DMS53 (cell line): ENCODE results near the gene PRAMEF18.
"Not testable (repeated sequence)": the region's sequence is repeated elsewhere in the genome, so short reads cannot be mapped to it uniquely, and the experiment has no call there.

ENCODE experiments used
- DNase-seq: peaks from one replicate; lab custom pipeline; 2025; lab: John Stamatoyannopoulos, UW

The PRAMEF18 gene, protein sequence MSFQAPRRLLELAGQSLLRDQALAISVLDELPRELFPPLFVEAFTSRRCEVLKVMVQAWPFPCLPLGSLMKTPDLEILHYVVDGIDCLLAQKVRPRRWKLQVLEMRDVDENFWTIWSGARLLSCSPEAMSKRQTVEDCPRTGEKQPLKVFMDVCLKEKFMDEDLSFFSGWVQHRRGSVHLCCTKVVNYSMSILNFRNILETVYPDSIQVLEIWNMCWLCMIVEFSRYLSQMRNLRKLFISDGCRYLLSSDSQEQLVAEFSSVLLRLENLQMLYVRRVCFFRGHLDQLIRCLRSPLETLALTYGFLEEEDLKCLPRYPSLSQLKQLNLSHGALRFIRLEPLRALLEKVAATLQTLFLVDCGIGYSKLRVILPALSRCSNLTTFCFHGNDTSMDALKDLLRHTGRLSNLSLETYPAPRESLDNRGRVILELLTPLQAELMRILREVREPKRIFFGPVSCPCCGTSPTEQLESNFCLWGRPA

DNA sequence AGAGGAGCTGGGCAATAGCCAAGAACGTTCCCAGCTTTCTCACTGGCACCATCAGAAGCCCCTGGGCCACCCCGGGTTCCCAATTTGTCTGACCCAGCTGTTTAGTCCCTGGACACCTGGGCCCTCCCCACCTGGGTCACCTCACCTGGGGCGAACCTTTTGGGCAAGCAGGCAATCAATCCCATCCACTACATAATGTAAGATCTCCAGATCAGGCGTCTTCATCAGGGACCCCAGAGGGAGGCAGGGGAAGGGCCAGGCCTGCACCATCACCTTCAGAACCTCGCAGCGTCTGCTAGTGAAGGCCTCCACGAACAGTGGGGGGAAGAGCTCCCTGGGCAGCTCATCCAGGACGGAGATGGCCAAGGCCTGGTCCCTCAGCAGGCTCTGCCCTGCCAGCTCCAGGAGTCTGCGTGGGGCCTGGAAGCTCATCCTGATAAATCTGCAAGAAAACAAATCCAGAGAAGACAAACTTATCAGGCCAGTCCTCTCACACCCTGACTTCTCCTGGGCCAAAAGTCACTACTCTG, at the start of gene PRAMEF18:
Gene PRAMEF18, minus strand, starts transcription at position 480 of the 530 bp plus-strand sequence. Its CDS starts 48 bp downstream, at position 432.
- not testable (repeated sequence) for DNase-seq

DNA sequence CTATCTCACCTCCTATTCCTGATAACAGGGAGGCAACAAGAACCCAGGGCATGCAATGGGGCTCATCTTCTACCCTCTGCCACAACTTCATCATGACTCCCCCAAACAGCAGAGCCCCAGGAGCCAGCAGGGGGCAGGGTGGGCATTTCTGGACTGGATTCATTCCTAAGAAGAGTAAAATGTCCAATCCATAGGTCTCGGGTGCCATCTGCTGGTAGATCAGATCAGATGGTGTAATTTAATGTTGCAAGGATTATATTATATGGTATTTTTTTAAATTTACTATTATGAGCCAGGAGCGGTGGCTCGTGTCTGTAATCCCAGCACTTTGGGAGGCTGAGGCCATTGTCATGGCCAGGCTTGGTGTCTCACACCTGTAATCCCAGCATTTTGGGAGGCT, 39.2 kb upstream of the PRAMEF18 start:
- not testable (repeated sequence) for DNase-seq

DNA sequence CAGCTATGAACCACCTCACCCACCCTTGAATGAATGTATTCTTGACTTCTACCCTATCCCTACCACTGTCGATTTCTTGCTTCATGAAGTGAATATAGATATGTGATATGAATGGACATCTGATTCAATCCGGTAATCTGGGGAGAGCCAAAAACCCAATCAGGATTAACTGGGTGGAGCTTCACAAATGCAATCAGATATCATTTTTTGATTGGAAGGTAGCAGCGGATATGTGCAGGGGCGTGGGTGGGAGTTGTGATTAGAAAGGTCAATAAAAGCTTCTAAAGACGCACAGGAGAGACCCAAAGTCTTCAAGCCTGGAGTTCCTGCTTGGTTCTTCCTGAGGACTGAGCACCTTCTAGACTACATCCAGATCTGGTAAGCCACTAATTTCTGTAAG, 27.9 kb upstream of the PRAMEF18 start, which contains the start of gene PRAMEF5:
Gene PRAMEF5, plus strand, starts transcription at position 301 of the 400 bp plus-strand sequence. CDS start 5,071 bp downstream, outside the sequence.
- DNase-seq, result not testable (repeated sequence)

DNA sequence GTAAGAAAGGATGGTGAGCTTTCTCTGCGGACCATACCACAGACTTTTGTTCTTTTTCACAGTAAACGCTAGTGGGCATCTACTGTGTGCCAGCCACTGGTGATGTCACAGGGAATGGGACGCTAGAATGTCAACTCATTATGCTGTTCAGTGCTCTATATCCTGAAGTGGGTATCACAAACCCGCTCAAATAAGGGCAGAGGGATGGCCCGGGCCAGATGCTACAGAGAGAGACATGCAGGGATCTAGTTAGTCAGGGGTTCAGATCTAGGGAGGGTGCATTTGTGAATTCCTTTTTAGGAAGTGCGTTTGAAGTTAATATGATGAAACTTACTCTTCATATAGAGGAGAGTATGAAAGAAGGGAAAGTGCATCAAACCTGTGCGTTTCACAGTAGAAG, 21.2 kb upstream of the PRAMEF18 start:
- not testable (repeated sequence) for DNase-seq

DNA sequence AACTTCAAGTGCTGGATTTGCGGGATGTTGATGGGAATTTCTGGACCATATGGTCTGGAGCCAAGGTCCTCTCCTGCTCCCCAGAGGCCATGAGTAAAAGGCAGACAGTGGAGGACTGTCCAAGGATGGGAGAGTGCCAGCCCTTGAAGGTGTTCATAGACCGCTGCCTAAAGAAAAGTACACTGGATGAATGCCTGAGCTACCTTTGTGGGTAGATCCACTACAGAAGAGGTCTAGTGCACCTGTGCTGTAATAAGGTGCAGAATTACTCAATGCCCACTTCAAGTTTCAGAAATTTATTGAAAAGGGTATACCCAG, 20.6 kb upstream of the PRAMEF18 start:
- DNase-seq, result not testable (repeated sequence)

DNA sequence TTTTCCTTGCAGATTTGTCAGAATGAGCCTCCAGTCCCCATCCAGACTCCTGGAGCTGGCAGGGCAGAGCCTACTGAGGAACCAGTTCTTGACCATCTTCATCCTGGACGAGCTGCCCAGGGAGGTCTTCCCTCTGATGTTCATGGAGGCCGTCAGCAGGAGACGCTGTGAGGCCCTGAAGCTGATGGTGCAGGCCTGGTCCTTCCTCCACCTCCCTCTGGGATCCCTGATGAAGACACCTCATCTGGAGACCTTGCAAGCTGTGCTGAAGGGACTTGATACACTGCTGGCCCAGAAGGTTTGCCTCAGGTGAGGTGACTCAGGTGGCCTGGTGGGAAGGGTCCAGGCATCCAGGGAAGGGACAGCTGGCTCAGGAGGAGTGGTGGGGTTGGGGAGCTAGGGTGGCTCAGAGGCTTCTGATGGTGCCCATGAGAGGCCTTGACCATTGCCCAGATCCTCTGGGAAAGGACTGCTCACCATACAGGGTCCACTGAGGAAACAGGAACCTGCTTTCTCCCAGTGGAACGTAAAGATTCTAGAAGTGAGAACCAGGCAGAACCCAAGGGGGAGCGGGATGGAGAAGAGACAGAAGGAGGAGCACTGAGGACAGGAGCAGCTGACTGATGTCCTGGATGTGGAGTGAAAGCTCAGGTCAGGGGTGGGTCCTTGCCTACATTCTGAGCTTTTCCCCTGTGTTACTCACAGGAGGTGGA, 20.0 kb upstream of the PRAMEF18 start:
- DNase-seq, result not testable (repeated sequence)

DNA sequence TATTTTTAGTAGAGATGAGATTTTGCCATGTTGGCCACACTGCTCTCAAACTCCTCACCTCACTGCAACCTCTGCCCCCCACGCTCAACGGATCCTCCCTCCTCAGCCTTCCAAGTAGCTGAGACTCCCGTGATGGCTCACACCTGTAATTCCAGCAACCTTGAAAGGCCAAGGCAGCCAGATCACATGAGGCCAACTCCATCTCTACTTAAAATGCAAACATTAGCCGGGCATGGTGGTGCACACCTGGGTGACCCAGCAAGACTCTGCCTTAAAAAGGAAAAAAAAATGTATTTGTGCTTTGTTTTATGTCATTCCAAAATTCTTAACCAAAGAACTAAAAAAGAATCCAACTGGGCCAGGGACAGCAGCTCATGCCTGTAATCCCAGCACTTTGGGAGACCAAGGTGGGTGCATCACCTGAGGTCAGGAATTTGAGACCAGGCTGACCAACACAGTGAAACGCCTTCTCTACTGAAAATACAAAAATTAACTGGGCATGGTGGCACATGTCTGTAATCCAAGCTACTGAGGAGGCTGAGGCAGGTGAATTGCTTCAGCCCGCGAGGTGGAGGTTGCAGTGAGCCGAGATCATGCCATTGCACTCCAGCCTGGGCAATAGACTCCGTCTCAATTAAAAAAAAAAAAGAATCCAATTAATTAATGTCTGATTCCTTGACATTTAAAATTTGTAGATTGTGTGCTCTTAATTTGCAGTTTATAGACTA, 17.7 kb upstream of the PRAMEF18 start:
- not testable (repeated sequence) for DNase-seq

DNA sequence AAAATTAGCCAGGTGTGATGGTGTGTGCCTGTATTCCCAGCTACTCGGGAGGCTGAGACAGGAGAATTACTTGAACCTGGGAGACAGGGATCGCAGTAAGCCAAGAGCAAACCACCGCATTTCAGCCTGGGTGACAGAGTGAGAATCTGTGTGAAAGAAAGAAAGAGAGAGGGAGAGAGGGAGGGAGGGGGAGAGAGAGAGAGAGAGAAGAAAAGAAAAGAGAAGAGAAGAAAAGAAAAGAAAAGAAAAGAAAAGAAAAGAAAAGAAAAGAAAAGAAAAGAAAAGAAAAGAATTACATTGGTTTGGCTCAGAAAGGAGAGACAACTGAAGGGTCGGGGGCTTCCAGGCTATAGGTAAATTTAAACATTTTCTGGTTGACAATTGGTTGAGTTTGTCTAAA, 13.7 kb upstream of the PRAMEF18 start:
- not testable (repeated sequence) for DNase-seq

DNA sequence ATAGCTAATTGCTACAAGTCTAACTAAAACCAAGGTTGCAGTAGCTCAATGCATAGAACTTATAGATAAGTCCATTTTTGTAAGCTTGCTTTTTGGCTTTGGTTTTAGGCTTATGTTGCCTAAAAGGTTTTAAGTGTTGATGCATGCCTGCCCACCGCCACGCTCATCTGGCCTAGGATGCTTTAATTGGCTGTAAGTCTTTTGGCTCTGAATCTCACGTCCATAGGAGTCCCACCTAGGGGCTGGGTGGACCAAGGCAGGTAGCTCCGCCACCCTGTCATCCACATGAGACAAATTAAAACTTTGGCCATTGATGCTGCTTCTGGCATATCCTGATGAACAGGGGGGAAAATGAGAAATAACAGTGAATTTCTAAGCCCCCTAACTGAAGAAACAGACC, 11.6 kb upstream of the PRAMEF18 start:
- not testable (repeated sequence) for DNase-seq

DNA sequence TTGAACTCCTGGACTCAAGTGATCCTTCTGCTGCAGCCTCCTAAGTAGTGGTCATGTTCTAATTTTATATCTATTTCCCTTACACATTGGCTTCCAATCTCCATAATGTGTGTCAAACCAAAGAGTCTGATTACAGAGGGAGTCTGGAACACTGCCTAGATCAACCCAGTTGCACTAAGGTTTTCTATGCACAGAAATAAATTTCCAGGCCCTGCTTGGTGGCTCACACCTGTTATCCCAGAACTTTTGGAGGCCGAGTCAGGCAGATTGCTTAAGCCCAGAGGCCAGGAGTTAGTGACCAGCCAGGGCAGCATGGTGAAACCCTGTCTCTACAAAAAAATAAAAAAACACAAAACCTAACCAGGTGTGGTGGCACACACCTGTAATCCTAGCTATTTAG, 8.1 kb upstream of the PRAMEF18 start:
- DNase-seq, result not testable (repeated sequence)

DNA sequence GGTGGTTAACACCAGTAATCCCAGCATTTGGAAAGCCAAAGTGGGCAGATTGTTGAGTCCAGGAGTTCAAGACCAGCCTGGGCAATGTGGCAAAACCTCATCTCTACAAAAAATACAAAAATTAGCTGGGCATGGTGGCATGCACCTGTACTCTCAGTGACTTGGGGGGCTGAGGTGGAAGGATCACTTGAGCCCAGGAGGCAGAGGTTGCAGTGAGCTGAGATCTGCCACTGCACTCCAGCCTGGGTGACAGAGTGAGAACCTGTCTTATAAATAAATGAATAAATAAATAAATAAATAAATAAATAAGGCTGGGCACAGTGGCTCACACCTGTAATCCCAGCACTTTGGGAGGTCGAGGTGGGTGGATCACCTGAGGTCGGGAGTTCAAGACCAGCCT, 6.1 kb upstream of the PRAMEF18 start:
- DNase-seq, result not testable (repeated sequence)

DNA sequence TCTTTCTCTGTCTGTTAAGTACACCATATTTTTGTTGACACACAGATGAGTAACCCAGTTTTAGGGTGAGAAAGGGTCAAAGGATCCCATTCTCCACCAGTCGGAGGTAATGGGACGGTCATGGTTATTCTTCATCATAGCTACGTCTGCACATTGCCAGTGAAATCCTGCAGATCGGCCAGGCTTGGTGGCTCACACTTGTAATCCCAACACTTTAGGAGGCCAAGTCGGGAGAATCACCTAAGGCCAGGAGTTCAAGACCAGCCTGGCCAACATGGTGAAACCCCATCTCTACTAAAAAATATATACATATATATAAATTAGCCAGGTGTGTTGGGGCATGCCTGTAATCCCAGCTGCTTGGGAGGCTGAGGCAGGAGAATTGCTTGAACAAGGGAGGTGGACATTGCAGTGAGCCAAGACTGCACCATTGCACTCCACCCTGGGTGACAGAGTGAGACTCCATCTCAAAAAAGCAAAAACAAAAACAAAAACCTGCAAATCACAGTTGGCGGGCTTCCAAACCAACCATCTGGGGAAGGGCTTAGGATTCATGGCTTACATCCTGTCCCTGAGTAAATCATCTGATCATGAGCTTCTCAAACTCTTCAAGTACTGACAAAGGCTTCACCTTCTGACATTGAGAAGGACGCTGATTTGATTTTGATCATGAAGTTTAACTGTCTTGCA, 5.3 kb upstream of the PRAMEF18 start:
- not testable (repeated sequence) for DNase-seq

DNA sequence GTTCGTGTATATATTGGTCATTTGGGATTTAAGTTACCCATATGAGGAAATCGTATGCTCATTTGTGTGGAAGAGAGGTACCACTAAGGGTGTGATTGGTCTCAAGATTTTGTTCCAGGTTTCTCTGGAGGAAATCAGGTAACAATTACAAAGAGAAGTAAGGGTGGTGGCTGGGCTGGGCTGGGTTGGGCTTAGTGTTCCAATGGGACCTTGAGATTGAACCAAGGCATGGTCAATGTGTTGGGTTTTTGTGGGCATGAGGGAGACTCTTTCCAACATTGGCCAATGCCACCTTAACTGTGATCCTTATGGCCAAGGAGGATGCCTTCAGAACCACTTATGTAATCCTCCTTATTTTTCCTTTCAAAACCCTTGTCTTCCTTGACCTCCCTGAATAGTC, 4.6 kb upstream of the PRAMEF18 start:
- DNase-seq, result not testable (repeated sequence)

DNA sequence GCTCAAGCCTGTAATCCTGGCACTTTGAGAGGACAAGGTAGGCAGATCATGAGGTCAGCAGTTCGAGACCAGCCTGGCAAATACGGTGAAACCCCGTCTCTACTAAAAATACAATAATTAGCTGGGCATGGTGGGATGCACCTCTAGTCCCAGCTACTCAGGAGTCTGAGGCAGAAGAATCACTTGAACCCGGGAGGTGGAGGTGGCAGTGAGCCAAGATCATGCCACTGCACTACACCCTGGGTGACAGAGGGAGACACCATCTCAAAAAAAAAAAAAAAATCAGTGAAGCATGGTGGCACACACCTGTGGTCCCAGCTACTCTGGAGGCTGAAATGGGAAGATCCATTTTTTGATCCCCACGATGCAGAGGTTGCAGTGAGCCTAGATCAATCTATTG, 4.1 kb upstream of the PRAMEF18 start:
- not testable (repeated sequence) for DNase-seq

DNA sequence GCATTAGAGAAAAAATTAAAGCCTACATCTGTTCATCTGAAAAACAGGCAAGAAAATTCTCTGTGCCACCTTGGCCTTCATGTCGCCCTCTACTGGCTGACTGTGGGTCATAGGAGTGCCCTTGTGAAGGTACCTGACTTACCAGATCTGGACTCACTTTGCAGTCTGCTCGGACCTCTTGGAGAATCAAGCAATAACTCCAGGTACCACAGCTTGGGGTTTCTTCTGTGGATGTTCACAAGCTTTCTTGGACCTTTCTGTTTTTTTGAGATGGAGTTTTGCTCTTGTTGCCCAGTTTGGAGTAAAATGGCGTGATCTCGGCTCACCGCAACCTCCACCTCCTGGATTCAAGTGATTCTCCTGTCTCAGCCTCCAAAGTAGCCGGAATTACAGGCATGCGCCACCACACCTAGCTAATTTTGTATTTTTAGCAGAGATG, 2.4 kb upstream of the PRAMEF18 start:
- peak; percentile 56 for DNase-seq

DNA sequence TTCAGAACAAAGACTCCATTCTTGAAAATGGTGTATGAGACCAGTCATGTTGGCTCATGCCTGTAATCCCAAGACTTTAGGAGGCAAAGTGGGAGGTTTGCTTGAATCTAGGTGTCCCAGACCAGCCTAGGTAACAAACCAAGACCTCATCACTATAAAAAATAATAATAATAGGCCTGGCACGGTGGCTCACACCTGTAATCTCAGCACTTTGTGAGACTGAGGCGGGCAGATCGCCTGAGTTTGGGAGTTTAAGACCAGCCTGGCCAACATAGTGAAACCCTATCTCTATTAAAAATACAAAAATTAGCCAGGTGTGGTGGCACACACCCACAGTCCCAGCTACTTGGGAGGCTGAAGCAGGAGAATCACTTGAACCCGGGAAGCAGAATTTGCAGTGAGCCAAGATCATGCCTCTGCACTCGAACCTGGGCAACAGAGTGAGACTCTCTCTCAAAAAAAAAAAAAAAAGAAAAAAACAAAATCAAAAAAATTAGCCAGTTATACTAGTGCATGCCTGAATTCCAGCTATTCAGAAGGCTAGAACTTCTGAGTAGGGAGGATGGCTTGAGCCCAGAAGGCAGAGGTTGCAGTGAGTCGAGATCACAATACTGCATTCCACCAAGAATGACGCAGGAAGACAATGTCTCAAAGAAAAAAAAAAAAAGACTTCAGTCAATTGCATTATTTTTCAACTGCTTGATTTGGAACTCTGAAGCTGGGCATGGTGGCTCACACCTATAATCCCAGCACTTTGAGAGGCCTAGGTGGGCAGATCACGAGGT, 1.5 kb upstream of the PRAMEF18 start:
- DNase-seq, result not testable (repeated sequence)

DNA sequence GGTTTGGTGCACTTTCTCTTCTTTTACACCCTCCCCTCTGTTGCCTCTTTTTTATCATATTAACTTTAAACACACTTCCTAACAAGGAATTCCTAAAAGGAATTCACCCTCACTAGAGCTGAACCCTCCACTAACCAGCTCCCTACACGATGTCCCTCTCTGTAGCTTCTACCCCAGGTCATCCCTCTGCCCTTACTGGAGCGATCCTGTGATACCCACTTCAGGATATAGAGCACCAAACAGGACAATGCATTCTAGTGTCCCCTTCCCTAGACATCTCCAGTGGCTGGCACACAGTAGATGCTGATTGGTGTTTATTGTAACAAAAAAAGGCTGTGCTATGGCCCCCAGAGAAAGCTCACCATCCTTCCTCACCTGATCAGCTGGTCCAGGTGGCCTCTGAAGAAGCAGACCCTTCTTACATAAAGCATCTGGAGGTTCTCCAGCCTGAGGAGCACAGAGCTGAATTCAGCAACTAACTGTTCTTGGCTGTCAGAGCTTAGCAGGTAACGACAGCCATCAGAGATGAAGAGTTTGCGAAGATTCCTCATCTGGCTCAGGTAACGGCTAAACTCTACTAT, 1.4 kb downstream of the PRAMEF18 start:
- no peak for DNase-seq

DNA sequence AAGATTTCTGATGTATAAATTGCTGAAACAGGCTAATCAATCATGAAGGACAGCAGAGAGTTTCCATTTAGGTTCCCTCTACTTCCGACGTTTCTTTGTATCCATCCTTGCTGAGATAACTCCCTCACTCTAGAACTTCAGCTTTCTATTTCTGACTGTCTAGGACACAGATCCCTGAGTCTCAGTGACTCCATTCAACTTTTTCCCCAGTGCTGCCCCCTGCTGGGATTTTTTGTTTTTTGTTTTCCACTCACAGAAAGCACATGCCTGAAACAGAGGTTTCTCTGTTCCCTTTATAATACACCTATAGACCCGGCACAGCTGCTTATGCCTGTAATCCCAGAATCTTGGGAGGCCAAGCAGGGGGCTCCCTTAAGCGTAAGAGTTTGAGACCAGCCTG, 3.2 kb downstream of the PRAMEF18 start:
- DNase-seq, result not testable (repeated sequence)

DNA sequence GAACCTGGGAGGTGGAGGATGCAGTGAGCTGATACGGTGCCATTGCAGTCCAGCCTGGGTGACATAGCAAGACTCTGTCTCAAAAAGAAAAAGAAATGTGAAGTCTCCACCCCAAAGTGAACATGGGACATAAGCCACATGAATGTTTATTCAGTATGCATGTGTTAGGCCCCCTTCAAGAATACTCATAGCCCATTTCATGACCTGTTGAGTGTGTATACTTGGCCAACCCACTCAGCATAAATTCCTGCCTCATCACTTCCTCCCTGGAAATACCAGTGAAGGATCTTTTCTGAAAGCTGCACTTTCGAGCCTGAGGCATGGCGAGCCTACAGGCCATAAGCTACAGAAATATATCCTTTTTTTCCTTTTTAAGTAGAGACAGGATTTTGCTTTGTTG, 6.8 kb downstream of the PRAMEF18 start:
- DNase-seq, result not testable (repeated sequence)

DNA sequence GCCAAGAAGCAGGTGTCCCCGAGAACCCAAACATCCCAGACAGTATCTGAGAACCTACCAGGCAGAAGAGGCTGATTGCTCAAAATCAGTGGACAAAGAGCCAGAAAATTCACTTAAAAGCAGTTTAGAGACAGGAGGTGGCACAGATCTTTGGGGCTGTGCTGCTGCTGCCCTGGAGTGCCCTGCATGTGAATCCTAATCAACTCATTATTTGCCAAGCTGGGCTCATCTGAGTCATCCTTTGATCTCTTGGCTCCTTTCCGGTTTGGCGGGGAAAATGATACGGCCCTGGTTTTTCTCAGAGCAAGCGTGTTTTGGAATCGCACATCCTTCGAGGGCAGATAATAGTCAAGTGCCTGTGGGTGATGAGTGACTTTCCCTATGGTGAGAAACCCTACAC, 9.3 kb downstream of the PRAMEF18 start:
- DNase-seq, result not testable (repeated sequence)
